OCI-M2 (cell line): ENCODE results near the gene HS1BP3.
A peak's percentile ranks its signal among the peaks of the same experiment; 100 is the strongest.

ENCODE experiments used
- DNase-seq: peaks from one replicate; lab custom pipeline; 2025; ENCODE audit not compliant: unreplicated experiment; lab: John Stamatoyannopoulos, UW

HS1BP3 gene, protein sequence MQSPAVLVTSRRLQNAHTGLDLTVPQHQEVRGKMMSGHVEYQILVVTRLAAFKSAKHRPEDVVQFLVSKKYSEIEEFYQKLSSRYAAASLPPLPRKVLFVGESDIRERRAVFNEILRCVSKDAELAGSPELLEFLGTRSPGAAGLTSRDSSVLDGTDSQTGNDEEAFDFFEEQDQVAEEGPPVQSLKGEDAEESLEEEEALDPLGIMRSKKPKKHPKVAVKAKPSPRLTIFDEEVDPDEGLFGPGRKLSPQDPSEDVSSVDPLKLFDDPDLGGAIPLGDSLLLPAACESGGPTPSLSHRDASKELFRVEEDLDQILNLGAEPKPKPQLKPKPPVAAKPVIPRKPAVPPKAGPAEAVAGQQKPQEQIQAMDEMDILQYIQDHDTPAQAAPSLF

DNA sequence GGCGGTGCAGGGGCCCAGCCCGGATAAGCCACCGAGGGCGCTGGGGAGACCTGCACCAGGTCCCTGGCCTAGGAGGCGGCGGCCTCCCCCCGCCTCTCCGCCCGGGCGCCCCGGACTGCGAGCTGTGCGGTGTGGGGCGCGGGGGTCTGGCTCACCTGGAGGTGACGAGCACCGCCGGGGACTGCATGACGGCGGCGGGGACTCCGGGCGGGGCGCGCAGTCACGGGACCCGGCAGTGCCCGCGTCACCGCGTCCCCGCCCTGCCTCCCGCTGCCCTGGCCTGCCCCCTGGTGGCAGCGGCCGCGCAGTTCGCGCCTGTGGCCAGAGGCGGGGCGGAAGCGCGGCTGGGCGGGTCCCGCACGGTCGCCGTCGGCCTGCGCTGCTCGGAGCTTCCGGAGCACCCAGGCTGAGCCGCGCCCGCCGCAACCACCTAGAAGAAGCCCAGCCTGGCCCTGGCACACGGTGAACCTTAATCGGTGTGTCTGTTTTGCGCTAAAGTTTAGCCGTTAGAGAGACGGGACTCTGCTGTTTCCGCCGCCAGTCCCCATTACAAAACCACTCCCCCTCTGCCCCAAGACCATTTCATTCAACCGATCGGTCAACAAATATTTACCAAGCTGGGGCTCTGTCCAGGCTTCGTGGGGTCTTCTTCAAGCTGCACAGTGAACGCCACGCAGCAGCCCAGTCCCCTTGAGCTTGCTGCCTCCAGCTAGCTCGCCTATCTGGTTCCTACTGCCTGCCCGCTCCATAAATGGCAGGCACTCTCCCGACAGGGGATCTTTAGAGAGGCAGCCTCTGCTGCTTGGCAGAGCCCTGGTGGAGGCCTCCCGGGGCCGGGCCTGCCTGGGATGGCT lies at the start of gene HS1BP3:
Gene HS1BP3, minus strand, starts transcription at position 222 of the 854 bp plus-strand sequence. Its CDS starts 35 bp downstream, at position 187.
- peak; percentile 18 for DNase-seq

- no peak for DNase-seq
Observed at GRCh38 chr2:20698916-20699613, 48.2 kb upstream of the HS1BP3 start.

DNA sequence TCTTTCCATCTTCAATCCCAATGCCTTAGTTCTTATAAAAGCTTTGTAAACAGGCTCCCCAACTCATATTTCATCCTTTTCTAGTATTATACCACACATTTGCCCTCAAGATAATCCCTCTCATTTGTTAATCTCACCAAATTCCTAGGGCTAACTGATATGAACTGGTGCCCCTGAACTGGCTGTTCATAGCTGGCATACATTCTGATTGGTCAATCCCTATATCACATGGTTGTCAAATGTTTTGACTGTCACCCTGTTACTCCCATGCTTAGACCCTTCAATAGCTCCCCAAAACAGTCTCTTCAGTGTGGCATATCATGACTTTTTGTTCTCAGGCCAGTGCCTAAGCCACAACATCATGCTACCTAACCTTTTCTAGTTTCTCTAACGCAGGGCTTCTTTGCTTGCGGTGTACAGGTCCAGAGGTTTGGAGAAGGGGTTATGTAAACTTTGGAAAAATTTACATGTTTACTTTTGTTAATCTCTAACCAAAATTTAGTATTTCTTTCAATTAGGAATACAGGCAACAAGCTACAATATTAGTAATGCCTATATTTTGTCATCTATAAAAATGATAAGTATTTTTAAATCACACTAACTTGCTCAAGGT lies 46.5 kb upstream of the HS1BP3 start:
- DNase-seq, result no peak

- no peak for DNase-seq
Observed at GRCh38 chr2:20696366-20696765, 45.5 kb upstream of the HS1BP3 start.

GRCh38 chr2:20693317-20693716 lies 42.4 kb upstream of the HS1BP3 start:
- no peak for DNase-seq

DNA sequence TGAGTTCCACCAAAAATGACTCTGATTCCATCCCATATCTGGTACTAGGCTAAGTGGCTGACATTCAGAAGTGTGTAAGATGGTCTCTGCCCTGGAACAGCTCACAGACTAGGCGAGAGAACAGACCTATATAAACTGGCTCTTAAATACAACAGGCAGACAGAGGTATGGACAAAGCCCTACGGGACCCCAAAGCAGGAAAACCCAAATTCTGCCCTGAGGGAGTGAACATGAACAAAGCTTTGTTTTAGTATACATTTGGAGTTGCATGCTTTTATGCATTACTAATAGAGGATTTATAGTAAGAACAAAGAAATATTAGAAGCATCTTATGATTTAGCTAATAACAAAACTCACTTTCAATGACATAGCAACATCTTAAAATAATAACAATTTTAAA lies 41.2 kb upstream of the HS1BP3 start:
- DNase-seq, result no peak

GRCh38 chr2:20691076-20691734 lies 40.3 kb upstream of the HS1BP3 start:
- no peak for DNase-seq

GRCh38 chr2:20689428-20690264 lies 38.7 kb upstream of the HS1BP3 start:
- no peak for DNase-seq

GRCh38 chr2:20687260-20687832 lies 36.4 kb upstream of the HS1BP3 start:
- DNase-seq, result no peak

DNA sequence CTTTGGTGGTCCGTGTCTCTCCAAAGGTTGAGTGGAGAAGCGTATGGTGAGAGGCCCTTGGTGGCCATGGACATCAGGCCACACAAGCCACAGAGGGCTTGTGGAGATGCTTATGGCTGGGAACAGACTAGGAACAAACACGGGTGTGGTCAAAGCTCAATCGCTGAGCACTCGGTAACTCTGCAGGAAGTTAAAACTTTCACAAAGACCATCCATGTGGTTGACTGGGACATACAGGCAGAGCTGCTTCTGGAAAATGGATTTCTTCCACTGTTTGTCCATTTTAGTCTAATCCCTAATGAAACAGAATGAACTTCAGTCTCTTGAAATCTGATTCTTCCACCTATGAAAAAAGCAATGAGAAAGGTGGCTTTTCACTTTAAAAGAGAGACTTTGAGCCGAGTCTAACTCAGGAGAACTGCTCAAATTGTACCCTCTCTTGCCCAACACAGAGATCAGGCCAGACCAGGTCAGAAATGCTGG lies 33.7 kb upstream of the HS1BP3 start:
- no peak for DNase-seq

DNA sequence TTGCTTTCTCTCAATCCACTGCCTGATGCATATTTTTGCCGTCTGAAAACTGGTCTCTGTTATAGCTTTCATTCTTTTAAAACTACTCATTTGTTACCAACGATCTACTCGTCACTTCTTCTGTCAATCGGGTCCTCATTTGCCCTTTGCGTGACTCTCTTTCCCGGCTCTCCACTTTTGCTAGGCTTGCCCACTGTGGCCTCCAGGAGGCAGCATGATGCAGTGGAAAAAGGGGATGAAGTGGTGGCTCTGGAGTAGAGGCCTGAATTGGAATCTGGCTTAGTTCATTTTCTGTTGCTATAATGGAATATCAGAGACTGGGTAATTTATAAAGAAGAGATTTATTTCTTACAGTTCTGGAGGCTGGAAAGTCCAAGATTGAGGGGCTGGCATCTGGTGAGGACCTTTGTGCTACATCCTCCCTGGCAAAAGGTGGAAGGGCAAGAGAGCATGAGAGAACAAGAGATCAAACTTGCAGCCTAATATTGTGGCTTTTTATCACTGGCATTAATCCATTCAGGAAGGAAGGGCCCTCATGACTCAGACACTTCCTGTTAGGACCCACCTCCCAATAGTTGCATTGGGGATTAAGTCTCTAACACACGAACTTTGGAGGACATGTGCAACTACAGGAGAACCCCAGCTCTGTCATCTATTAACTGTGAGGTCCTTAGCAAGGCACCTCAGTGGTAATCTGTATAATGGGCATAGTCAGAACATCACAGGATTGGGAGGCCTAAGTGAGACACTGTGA lies 31.4 kb upstream of the HS1BP3 start:
- DNase-seq, result no peak

DNA sequence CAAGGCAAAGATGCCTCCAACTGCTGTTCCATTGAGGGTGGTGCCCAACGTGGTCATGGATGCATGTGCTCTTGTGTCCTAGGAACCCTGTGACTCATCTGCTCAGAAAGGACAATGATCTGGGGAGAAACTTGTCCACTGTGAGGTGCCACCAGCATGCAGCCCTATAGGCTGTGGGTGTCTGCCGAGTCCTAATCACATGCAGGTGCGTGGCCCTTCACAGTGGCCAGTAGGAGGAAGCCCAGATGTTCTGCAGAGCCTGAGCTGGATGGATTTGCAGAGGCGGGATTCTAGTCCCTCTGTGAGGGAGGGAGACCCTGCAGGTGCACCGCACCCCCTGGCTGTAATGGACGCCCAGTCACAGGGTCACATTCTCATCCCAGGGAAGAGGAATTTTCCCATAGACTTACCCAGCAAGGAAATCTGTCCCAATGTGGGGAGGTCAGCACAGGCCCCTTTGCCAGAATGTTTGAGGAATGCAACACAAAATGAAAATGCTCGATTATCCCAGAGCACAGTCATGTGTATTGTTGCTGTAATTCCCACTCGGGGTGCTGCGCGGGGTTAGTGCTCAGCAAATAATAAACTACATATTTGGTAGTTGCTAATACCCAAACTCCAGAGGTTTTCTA lies 30.0 kb upstream of the HS1BP3 start:
- DNase-seq, result no peak

DNA sequence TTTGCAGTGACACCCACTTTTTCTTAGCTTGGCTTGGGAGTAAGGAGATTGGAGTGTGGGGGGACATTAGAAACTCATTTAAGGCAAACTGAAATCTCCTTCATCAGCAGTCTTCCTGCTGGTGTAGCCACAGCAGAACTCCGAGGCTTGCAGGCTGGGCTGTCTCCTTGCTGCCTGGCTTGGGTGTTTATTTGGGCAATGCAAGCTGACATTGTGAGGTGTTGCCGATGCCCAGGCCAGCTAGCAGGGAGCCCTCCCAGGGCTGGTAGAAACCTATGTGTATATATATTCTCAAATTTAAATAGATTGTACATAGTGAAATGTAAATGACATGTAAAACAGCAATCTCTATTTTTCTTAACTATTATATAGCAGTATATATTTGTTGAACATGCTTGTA lies 27.9 kb upstream of the HS1BP3 start:
- no peak for DNase-seq

DNA sequence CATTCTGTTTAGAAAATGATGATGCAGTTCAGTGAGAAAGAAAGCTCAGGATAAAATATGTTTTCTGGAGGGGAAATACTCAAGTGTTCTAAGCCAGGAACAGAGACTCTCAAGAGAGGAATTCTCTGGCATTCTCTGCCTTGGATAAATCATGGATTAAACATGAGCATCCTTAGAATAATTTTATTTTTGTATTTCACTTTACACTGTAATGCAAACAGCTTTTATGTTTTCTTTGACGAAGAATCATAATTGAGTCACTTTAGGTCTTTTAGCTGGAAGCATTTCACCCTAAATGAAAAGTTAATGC lies 27.1 kb upstream of the HS1BP3 start:
- DNase-seq, result no peak

GRCh38 chr2:20677301-20678085 lies 26.6 kb upstream of the HS1BP3 start:
- DNase-seq, result no peak

GRCh38 chr2:20676353-20677215 lies 25.7 kb upstream of the HS1BP3 start:
- no peak for DNase-seq
